Stimulated activated CD8-positive, alpha-beta memory T cell treated with anti-CD3 and anti-CD28 coated beads, Interleukin-15, amount 100 ng/mL, for 4 hours (primary cell): ENCODE results near the gene MSLN.

ENCODE experiments used
- DNase-seq, 2 donors: peaks; one replicate each; pipeline ENCODE4 v3.0.0-alpha.2; 2020; ENCODE audit warnings: low read depth in 2 of 2

The MSLN gene

GRCh38 chr16:722835-723633 lies 37.5 kb upstream of the MSLN start:
- DNase-seq = no peak

DNA sequence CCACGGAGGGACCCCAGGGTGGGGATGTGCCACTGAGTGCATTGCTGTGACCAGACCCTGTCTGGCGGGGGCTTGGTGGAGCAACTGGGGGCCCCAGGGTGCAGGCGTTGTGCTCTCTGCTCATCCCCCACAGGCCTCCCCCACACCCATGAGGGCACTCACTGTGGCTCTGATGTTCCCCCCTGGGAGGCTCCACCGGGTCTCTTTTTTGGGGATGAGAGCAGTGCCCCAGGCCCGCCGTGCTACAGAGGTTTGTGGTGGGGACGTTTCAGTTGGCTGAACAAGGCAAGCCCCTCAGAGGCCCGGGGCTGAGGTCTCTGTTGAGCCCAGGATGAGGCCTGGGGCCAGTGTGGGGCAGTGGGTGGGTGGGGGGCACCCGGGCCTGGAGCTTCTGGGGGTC lies 36.8 kb upstream of the MSLN start:
- DNase-seq = no peak

DNA sequence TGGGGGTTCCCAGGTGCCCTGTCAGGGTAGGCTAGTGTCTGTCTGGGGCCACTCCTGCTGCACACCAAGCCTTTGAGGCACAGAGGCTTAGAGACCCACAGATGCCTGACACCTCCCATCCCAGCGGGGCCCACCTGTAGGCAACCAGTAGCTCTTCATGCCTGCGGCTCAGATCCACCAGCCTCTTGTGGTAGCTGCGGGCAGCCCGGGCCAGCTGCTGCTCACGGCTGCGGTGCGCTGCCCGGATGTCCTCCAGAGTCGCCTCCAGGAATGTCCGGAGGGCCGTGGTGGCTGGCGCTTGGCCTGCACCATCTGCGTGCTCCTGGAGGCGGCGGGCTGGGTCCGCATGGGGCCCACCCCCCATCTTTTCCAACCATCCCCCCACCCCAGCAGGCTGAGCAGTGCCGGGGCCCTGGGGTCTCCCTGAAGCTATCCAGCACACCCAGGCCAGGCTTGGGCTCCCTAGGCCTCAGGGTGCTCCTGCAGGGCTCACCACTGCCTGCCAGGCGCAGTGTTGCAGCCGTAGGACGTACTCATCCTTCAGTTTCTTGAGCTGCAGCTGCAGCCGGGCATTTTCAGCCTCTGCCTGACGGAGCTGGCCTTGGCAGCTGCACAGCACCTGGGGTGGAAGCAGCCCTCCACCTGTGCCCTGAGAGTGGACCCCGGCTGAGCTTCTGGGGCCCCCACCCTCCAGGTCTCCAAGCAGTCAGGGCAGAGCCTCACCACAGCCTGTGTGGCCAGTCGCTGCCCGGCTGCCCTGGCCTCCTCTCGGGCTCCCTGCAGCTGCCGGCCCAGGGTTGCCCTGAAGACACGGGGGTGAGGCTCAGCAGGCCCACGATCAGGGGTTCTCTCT lies 36.1 kb upstream of the MSLN start:
- no peak for DNase-seq

DNA sequence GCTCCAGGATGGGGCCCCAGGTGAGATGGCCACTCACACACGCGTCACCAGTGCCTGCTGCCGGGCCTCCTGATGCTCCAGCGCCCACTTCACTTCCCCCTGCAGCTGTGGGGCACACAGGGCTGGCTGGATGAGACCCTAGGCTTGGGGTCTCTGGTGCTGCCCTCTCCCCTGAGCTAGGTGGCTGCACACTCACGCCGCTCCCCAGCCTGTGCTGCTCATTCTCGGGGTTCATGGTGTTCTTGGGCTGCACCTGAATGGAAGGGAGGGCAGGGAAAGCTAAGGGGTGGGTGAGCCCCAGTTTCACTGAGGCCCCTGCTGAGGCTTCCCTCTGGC lies 35.5 kb upstream of the MSLN start:
- DNase-seq = no peak

GRCh38 chr16:725463-726187 lies 34.9 kb upstream of the MSLN start:
- no peak for DNase-seq

GRCh38 chr16:726188-726437 lies 34.4 kb upstream of the MSLN start:
- DNase-seq = no peak

- peak; percentile 37 to 45 for DNase-seq
Measured at GRCh38 chr16:726438-727290, 33.9 kb upstream of the MSLN start, which contains the start of the genes CCDC78 and HAGHL. CCDC78 (minus strand) TSS chr16:726443; CDS start chr16:726367, 76 bp downstream. HAGHL (plus strand) TSS chr16:727106; CDS start chr16:727510, 404 bp downstream.

DNA sequence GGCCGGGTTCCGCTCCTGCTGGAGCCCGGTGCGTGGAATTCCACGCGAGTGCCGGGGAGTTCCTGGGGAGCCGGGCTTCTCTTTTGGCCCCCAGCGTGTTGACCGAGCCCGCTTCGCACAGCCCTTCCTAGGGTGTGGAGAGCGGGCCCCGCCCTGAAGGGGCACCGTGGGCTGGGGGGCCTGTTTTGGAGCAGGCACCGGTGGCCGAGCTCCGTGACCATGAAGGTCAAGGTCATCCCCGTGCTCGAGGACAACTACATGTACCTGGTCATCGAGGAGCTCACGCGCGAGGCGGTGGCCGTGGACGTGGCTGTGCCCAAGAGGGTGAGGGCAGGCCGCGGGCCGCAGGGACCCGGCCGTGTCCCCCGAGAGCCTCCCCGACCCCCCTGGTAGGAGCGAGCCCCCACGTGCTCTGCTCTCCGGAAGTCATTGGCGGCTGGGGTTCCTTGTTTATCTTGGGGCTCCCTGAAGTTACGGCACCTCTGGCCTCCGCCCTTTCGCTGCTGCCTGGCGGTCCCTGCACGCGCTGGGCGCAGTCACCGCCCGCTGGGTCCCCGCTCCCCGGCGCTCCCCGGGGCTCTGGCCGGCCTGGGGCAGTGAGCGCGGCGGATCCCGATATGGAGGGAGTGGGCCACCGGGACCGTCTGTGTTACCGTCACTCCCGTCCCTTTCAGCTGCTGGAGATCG lies 33.1 kb upstream of the MSLN start:
- no peak for DNase-seq

GRCh38 chr16:728131-728889 lies 32.2 kb upstream of the MSLN start:
- DNase-seq = peak in 1 of 2 donors; percentile 49

- DNase-seq = no peak
Measured at GRCh38 chr16:728890-729744, 31.4 kb upstream of the MSLN start.

- no peak for DNase-seq
Measured at GRCh38 chr16:729768-730665, 30.5 kb upstream of the MSLN start.

- no peak for DNase-seq
Measured at GRCh38 chr16:730666-731509, 29.6 kb upstream of the MSLN start.

DNA sequence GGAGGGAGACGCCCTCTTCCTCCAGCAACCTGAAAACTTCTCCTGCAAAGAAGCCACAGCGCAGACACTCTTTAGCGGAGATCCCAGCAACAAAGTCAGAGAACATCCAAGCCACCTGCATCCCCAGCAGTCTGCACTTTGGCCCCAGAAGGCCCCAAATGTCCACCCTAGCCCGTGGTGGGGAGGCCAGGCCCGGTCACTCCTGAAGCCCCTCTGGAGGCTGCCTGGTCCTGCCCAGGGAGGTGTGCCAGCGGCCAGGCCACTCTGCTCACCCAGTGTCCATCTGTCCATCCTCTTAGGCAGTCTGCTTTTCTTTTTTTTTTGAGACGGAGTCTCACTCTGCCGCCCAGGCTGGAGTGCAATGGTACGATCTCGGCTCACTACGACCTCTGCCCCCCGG lies 28.2 kb upstream of the MSLN start:
- no peak for DNase-seq

GRCh38 chr16:732936-733335 lies 27.6 kb upstream of the MSLN start:
- no peak for DNase-seq

- DNase-seq = no peak
Measured at GRCh38 chr16:733382-734207, 26.9 kb upstream of the MSLN start.

- DNase-seq = no peak
Measured at GRCh38 chr16:734208-734980, 26.1 kb upstream of the MSLN start.
